K562 (cell line): ENCODE measurements around the gene CERS1. TPM values are rescaled to one million over a fixed set of nuclear protein-coding genes. Genes with fewer than 3 reads are reported as not detected.

Source experiments
- ARID3A ChIP-seq: IDR thresholded peaks from 2 replicates; pipeline ENCODE4 v1.6.1; 2012; ENCODE audit warnings: low read depth, low read length, improper control_type of control experiment, borderline replicate concordance
- ATF3 ChIP-seq, 2 experiments: fragments of 450-650 bp in 1 of 2; sonication (generic) in 1 of 2; formaldehyde crosslinking in 1 of 2; IDR thresholded peaks in 1 of 2; conservative IDR thresholded peaks in 1 of 2; 2 replicates each; pipeline versions ENCODE4 v1.6.1 to v1.8.1; 2016 to 2023; ENCODE audit warnings: mild to moderate bottlenecking in 2 of 2, moderate library complexity in 2 of 2, inconsistent platforms in 1 of 2, missing genetic modification reagents in 1 of 2
- BHLHE40 ChIP-seq: IDR thresholded peaks from 2 replicates; pipeline ENCODE4 v1.6.1; 2011; ENCODE audit warnings: low read length, improper control_type of control experiment
- CCNT2 ChIP-seq: IDR thresholded peaks from 2 replicates; pipeline ENCODE4 v1.6.1; 2011; ENCODE audit warnings: borderline replicate concordance, low read depth, mild to moderate bottlenecking, moderate library complexity, mixed read lengths, low read length; ENCODE audit not compliant: insufficient read length; ENCODE audit errors: extremely low read depth
- CTCFL ChIP-seq: IDR thresholded peaks from 2 replicates; pipeline ENCODE4 v1.6.1; 2011; ENCODE audit warnings: borderline replicate concordance, low read depth, mild to moderate bottlenecking, moderate library complexity, low read length; ENCODE audit not compliant: insufficient read depth, poor library complexity, severe bottlenecking
- DEAF1 ChIP-seq: fragments of 450-650 bp; formaldehyde crosslinking; IDR thresholded peaks from 2 replicates; pipeline ENCODE4 v1.4.0; 2020; ENCODE audit warnings: mild to moderate bottlenecking, moderate library complexity
- EP400 ChIP-seq: fragments of 450-650 bp; IDR thresholded peaks from 2 replicates; pipeline ENCODE4 v1.6.1; 2017; ENCODE audit warnings: antibody characterized with exemption, mild to moderate bottlenecking, moderate library complexity
- MBD2 ChIP-seq: sonication (generic); IDR thresholded peaks from 2 replicates; pipeline ENCODE4 v1.6.1; 2016; ENCODE audit warnings: low read depth, borderline replicate concordance
- NR4A1 ChIP-seq, 2 experiments: fragments of 250-450 bp in 1 of 2; fragments of 450-650 bp in 1 of 2; sonication (Bioruptor Pico) in 1 of 2; IDR thresholded peaks; 2 replicates each; pipeline versions ENCODE4 v1.4.0 to v1.6.1; 2016 to 2020; ENCODE audit warnings: mild to moderate bottlenecking in 2 of 2, missing compliant biosample characterization in 1 of 2, missing genetic modification characterization in 1 of 2, moderate library complexity in 1 of 2
- SMAD3 ChIP-seq: fragments of 450-650 bp; formaldehyde crosslinking; conservative IDR thresholded peaks from 2 replicates; pipeline ENCODE4 v1.4.0; 2020; ENCODE audit warnings: mild to moderate bottlenecking
- SNIP1 ChIP-seq: fragments of 450-650 bp; IDR thresholded peaks from 2 replicates; pipeline ENCODE4 v1.7.1; 2017; ENCODE audit warnings: low read depth, mild to moderate bottlenecking
- SOX6 ChIP-seq: fragments of 450-650 bp; IDR thresholded peaks from 2 replicates; pipeline ENCODE4 v1.6.1; 2014; ENCODE audit warnings: mild to moderate bottlenecking
- THAP7 ChIP-seq: fragments of 250-450 bp; sonication (Bioruptor Pico); IDR thresholded peaks from 2 replicates; pipeline ENCODE4 v1.5.0; 2021
- TRIM28 ChIP-seq: fragments of 450-650 bp; IDR thresholded peaks from 2 replicates; pipeline ENCODE4 v1.6.1; 2017
- WHSC1 ChIP-seq: IDR thresholded peaks from one replicate; pipeline ENCODE4 v1.6.1; 2012; ENCODE audit warnings: low read length, control low read depth, inconsistent platforms
- ZNF785 ChIP-seq: fragments of 250-450 bp; sonication (Bioruptor Pico); IDR thresholded peaks from 2 replicates; pipeline ENCODE4 v1.4.0; 2020; ENCODE audit warnings: mild to moderate bottlenecking
- polyA plus RNA-seq, 8 experiments: library from polyadenylated mRNA; depleted of rRNA in 4 of 8; stranded (reverse) in 5 of 8; unstranded in 3 of 8; fragments of >200 nt; fragmentation: Nextera tagmentation in 2 of 8; fragmentation: Illumina TruSeq in 1 of 8; extraction: Ambion mirVana in 2 of 8; extraction: Trizol in 1 of 8; gene quantifications; 2 replicates each; pipeline versions ENCODE4 v1.2.1 to v1.2.3, GENCODE V29; 2011 to 2014; ENCODE audit warnings: inconsistent platforms in 1 of 8, missing spikeins in 1 of 8
- total RNA-seq, 7 experiments: library from RNA; depleted of rRNA in 6 of 7; stranded (reverse); fragments of >200 nt in 6 of 7; fragmentation: Illumina TruSeq in 2 of 7; extraction: Trizol in 2 of 7; gene quantifications; 2 replicates each; pipeline versions ENCODE4 v1.2.1 to v1.2.3, GENCODE V29; 2011 to 2021; ENCODE audit warnings: low replicate concordance in 1 of 7

CERS1 gene
- total and polyA plus RNA-seq, 9 of the 15 experiments (the other 6 are each of a cell fraction or from before 2014, with no cell fraction given): 0.33 to 1.5 (median 0.86) TPM; not detected in 2

- TF ChIP-seq EP400 (peak; percentile 98), SMAD3 (CRISPR knock-in tag) (no peak), SNIP1 (no peak), CCNT2 (peak; percentile 42), ARID3A (no peak), BHLHE40 (peak; percentile 49), THAP7 (CRISPR knock-in tag) (no peak), SOX6 (0 out of 2 replicates have a peak, but pooled peaks have one; percentile 8), NR4A1 (CRISPR knock-in tag; IDR thresholded peaks at IDR 0.05) (no peak), NR4A1 (tag; IDR thresholded peaks at IDR 0.05) (no peak), DEAF1 (no peak), CTCFL (no peak), ZNF785 (CRISPR knock-in tag) (no peak), WHSC1 (no peak), MBD2 (peak; percentile 100), ATF3 (IDR thresholded peaks at IDR 0.05) (peak; percentile 67; the same call in 1 of the 2 replicates), ATF3 (CRISPR knock-in tag; conservative IDR thresholded peaks at IDR 0.05) (peak; percentile 71; the same call in 1 of the 2 replicates), TRIM28 (no peak)
Observed at GRCh38 chr19:18919086-18919899, 23.3 kb upstream of the CERS1 start, which contains the start of the genes COPE and DDX49 (continued).
